Measurements from ENCODE around the gene EFNA3.

- TF ChIP-seq ZNF148 (tag by site-specific recombination; IDR thresholded peaks at IDR 0.05; ENCODE audit: borderline replicate concordance) (no peak), CTCF (tag by site-specific recombination; IDR thresholded peaks at IDR 0.05) (no peak), ZSCAN18 (tag by site-specific recombination; IDR thresholded peaks at IDR 0.05) (no peak), ZNF280D (tag by site-specific recombination; IDR thresholded peaks at IDR 0.05) (no peak), ZNF138 (tag by site-specific recombination; IDR thresholded peaks at IDR 0.05; ENCODE audit: borderline replicate concordance) (no peak), ZNF830 (tag by site-specific recombination; IDR thresholded peaks at IDR 0.05; ENCODE audit: low read depth) (no peak), ZBTB7A (tag by site-specific recombination; IDR thresholded peaks at IDR 0.05; ENCODE audit: low read depth) (no peak), ZNF311 (tag by site-specific recombination; IDR thresholded peaks at IDR 0.05; ENCODE audit: borderline replicate concordance) (no peak), ZNF133 (tag by site-specific recombination; IDR thresholded peaks at IDR 0.05) (no peak), PBX3 (CRISPR knock-in tag; IDR thresholded peaks at IDR 0.05) (no peak)
Observed at GRCh38 chr1:155103325-155103724, 24.7 kb downstream of the EFNA3 start.

Data from HEK293 (cell line).